Smooth muscle cell (in vitro differentiated cells): ENCODE data around the gene FAM221B. TPM values are rescaled to one million over a fixed set of nuclear protein-coding genes. Genes with fewer than 3 reads are reported as not detected.

Experiments
- DNase-seq: peaks from one replicate; lab custom pipeline; 2025; ENCODE audit not compliant: unreplicated experiment; lab: John Stamatoyannopoulos, UW
- H2AFZ ChIP-seq: fragments of 200-600 bp; sonication (generic); 2 replicates; pipeline ENCODE4 v1.6.0; 2016; ENCODE audit warnings: antibody characterized with exemption, low read depth, mild to moderate bottlenecking
- H3F3A ChIP-seq: fragments of 200-600 bp; sonication (generic); 2 replicates; pipeline ENCODE4 v1.6.0; 2017; ENCODE audit warnings: antibody characterized with exemption, low read depth
- H3K27ac ChIP-seq: fragments of 200-600 bp; sonication (generic); 2 replicates; pipeline ENCODE4 v1.5.1; 2016; ENCODE audit warnings: low read depth, mild to moderate bottlenecking
- H3K27me3 ChIP-seq: fragments of 200-600 bp; sonication (generic); 2 replicates; pipeline ENCODE4 v1.6.1; 2016; ENCODE audit warnings: low read depth, mild to moderate bottlenecking
- H3K36me3 ChIP-seq: fragments of 200-600 bp; sonication (generic); 2 replicates; pipeline ENCODE4 v1.5.1; 2016; ENCODE audit warnings: low read depth
- H3K4me1 ChIP-seq: fragments of 200-600 bp; sonication (generic); 2 replicates; pipeline ENCODE4 v1.5.1; 2016; ENCODE audit warnings: low read depth
- H3K4me2 ChIP-seq: fragments of 200-600 bp; sonication (generic); 2 replicates; pipeline ENCODE4 v1.6.0; 2016; ENCODE audit warnings: mild to moderate bottlenecking
- H3K4me3 ChIP-seq: fragments of 200-600 bp; sonication (generic); 2 replicates; pipeline ENCODE4 v1.5.1; 2016; ENCODE audit warnings: mild to moderate bottlenecking
- H3K79me2 ChIP-seq: fragments of 200-600 bp; sonication (generic); 2 replicates; pipeline ENCODE4 v1.6.0; 2016; ENCODE audit warnings: low read depth, mild to moderate bottlenecking
- H3K9ac ChIP-seq: fragments of 200-600 bp; sonication (generic); 2 replicates; pipeline ENCODE4 v1.6.0; 2016; ENCODE audit warnings: low read depth
- H3K9me3 ChIP-seq: fragments of 200-600 bp; sonication (generic); replicated peaks from 2 replicates; pipeline ENCODE4 v1.5.1; 2016; ENCODE audit warnings: low read depth
- H4K20me1 ChIP-seq: fragments of 200-600 bp; sonication (generic); 2 replicates; pipeline ENCODE4 v1.6.0; 2016; ENCODE audit warnings: low read depth
- WGBS: methylation state at CpG from one replicate; pipeline ENCODE4 v1.1.7; 2016; ENCODE audit warnings: low lambda C conversion rate; 5-methylcytosine and 5-hydroxymethylcytosine counted together
- polyA plus RNA-seq: library from polyadenylated mRNA; unstranded; fragments of >200 nt; fragmentation: Nextera tagmentation; extraction: Ambion mirVana; gene quantifications from 2 replicates; pipeline ENCODE4 v1.2.1, GENCODE V29; 2016
- total RNA-seq: library from RNA; depleted of rRNA; stranded (reverse); fragments of >200 nt; gene quantifications from 2 replicates; pipeline ENCODE4 v1.2.3, GENCODE V29; 2014
- TF ChIP-seq, protein P1 (sequence below): fragments of 200-600 bp; sonication (generic); IDR thresholded peaks from 2 replicates; pipeline ENCODE4 v1.5.1; 2017; ENCODE audit warnings: borderline replicate concordance, mild to moderate bottlenecking, antibody characterized with exemption; ENCODE audit not compliant: insufficient read depth, poor library complexity, severe bottlenecking

Gene FAM221B
- total and polyA plus RNA-seq, 2 experiments from 2014 or later: not detected

DNA sequence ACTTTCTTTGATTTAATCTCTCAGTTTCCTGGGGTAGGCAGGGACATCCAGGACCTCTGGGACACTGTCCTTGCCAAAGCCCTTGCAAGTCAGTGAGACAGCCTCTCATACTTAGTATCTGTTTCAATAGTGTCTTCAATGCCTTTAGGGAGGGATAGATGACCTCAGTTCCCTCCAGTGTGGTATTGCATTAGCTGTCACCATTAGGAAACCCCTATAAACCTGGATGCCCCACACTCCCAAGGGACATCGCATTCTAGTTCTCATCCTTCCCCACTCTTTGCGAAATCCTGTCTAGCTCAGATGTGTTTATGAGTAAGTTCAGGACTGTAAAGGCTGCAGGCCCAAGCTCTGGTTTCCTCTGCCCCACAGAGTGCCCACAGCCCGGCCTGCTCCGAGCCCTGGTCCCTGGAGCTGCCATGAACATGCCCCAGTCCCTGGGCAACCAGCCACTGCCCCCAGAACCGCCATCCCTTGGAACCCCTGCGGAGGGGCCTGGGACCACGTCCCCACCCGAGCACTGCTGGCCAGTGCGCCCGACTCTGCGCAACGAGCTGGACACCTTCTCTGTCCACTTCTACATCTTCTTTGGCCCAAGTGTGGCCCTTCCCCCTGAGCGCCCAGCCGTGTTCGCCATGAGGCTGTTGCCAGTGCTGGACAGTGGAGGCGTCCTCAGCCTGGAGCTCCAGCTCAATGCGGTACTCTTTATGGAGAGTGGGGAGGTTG, 13.7 kb upstream of the FAM221B start:
- peaks cover 13% of the 10 kb centered on the region for H3K4me1 ChIP-seq
- no peak overlapping the region for H3K27ac ChIP-seq
- H4K20me1 ChIP-seq: no peaks in the 10 kb centered on the region
- no peak for DNase-seq
- H3K9me3 ChIP-seq: no peaks in the 10 kb centered on the region
- 96% methylated on average over 17 of the region's 17 CpGs for WGBS
- no peak overlapping the region for H2AFZ ChIP-seq
- TF ChIP-seq, protein P1, sequence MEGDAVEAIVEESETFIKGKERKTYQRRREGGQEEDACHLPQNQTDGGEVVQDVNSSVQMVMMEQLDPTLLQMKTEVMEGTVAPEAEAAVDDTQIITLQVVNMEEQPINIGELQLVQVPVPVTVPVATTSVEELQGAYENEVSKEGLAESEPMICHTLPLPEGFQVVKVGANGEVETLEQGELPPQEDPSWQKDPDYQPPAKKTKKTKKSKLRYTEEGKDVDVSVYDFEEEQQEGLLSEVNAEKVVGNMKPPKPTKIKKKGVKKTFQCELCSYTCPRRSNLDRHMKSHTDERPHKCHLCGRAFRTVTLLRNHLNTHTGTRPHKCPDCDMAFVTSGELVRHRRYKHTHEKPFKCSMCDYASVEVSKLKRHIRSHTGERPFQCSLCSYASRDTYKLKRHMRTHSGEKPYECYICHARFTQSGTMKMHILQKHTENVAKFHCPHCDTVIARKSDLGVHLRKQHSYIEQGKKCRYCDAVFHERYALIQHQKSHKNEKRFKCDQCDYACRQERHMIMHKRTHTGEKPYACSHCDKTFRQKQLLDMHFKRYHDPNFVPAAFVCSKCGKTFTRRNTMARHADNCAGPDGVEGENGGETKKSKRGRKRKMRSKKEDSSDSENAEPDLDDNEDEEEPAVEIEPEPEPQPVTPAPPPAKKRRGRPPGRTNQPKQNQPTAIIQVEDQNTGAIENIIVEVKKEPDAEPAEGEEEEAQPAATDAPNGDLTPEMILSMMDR: no peak
- peaks cover 11% of the 10 kb centered on the region for H3F3A ChIP-seq
- no peaks in the 10 kb centered on the region for H3K27me3 ChIP-seq
- no peaks in the 10 kb centered on the region for H3K79me2 ChIP-seq
- no peak overlapping the region for H3K4me2 ChIP-seq
- H3K9ac ChIP-seq: no peak overlapping the region
- no peak overlapping the region for H3K4me3 ChIP-seq
- H3K36me3 ChIP-seq: no peaks in the 10 kb centered on the region

DNA sequence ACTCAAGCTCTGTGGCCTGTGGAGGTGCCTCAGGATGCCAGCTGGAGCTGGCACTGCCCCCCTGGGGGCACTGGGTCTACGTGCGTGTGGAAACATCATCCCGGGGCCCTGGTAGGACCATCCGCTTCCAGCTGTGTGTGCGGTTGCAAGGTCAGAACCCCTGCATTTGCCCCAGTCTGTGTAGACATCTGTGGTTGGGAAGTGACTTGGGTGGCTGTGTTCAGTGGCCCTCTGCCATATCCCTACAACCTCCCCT, 13.0 kb upstream of the FAM221B start:
- H3K4me1 ChIP-seq: peaks cover 13% of the 10 kb centered on the region
- DNase-seq: no peak
- no peaks in the 10 kb centered on the region for H3K79me2 ChIP-seq
- H4K20me1 ChIP-seq: no peaks in the 10 kb centered on the region
- no peaks in the 10 kb centered on the region for H3K9me3 ChIP-seq
- no peaks in the 10 kb centered on the region for H3K36me3 ChIP-seq
- H3K27ac ChIP-seq: no peak overlapping the region
- no peak overlapping the region for H3K9ac ChIP-seq
- TF ChIP-seq, protein P1: no peak
- H3K4me3 ChIP-seq: no peak overlapping the region
- H2AFZ ChIP-seq: no peak overlapping the region
- no peak overlapping the region for H3K4me2 ChIP-seq
- peaks cover 10% of the 10 kb centered on the region for H3F3A ChIP-seq
- 74% methylated on average over 5 of the region's 5 CpGs for WGBS
- no peaks in the 10 kb centered on the region for H3K27me3 ChIP-seq

DNA sequence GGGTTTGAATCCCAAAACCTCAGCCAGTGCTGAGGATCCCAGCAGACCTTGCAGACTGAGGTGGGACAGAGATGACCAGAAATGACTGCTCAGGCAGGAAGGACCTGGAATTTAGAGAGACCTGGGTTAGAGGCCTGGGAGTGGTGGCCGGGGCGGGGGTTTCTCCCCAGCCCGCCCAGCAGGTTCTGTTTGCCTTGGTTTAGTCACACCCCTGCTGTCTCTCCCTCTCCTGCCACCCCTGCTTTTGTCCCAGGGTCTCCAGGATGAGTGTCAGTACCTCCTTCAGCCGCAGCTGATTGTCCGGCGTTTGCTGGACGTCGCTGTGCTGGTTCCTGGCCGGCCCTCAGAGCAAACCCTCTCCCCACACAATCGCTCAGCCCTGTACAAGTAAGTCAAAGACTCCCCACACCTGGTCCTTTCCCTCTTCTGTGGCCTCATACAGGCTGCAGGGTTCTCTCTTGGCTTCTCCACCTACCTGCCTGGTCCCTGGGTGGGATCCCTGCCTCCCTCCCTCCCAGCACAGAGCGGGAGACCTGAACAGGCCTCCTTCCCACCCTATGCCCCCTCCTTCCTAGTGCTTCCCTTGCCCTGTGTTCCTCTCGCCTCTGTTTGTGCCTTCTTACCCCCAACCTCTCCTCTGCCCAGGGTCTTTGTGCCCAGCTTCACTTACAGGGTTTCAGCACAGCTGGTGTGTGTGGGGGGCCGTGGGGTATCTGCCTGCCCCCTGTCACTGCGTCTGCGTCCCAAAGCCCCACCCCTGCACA, 12.5 kb upstream of the FAM221B start:
- Histone ChIP-seq H3K9me3 (no peaks in the 10 kb centered on the region), H2AFZ (no peak overlapping the region), H4K20me1 (no peaks in the 10 kb centered on the region), H3K79me2 (no peaks in the 10 kb centered on the region), H3K4me3 (no peak overlapping the region), H3K4me2 (no peak overlapping the region), H3K9ac (no peak overlapping the region), H3K4me1 (peaks cover 8% of the 10 kb centered on the region), H3K36me3 (no peaks in the 10 kb centered on the region), H3F3A (peaks cover 10% of the 10 kb centered on the region), H3K27ac (no peak overlapping the region), H3K27me3 (no peaks in the 10 kb centered on the region)
- TF ChIP-seq, protein P1: no peak
- WGBS: 96% methylated on average over 15 of the region's 15 CpGs
- no peak for DNase-seq
